Activated T-cell treated with anti-CD3 and anti-CD28 coated beads, Interleukin-2, amount 50 U/mL, for 24 hours (primary cell): ENCODE data around the gene NAP1L5.

Experiments used
- DNase-seq: peaks from one replicate; pipeline ENCODE4 v3.0.0-alpha.2; 2020
- H3K27ac Mint-ChIP-seq: 2 replicates; pipeline ENCODE4 v1.8.0; 2020; ENCODE audit warnings: mild to moderate bottlenecking, mixed read lengths
- H3K27me3 Mint-ChIP-seq: 2 replicates; pipeline ENCODE4 v1.8.0; 2020; ENCODE audit warnings: mixed read lengths
- H3K36me3 Mint-ChIP-seq: 2 replicates; pipeline ENCODE4 v1.8.0; 2020; ENCODE audit warnings: low read depth, mixed read lengths
- H3K4me1 Mint-ChIP-seq: 2 replicates; pipeline ENCODE4 v1.8.0; 2020; ENCODE audit warnings: low read depth, mixed read lengths
- H3K4me3 Mint-ChIP-seq: 2 replicates; pipeline ENCODE4 v1.8.0; 2020; ENCODE audit warnings: mild to moderate bottlenecking, moderate library complexity, mixed read lengths
- H3K9me3 Mint-ChIP-seq: 2 replicates; pipeline ENCODE4 v1.8.0; 2020; ENCODE audit warnings: mixed read lengths

NAP1L5 gene

GRCh38 chr4:88697588-88698329 lies at the start of gene NAP1L5:
TSS of gene NAP1L5 (minus strand) at chr4:88697829. CDS start at chr4:88697754, 75 bp downstream.
- Mint-ChIP-seq H3K36me3 (peaks cover 34% of the 10 kb centered on the region), H3K4me1 (peaks cover 15% of the 10 kb centered on the region), H3K27me3 (no peaks in the 10 kb centered on the region), H3K9me3 (no peaks in the 10 kb centered on the region), H3K27ac (peak within 1 kb of the TSS; percentile 85), H3K4me3 (peak within 1 kb of the TSS; percentile 83)
- DNase-seq: peak; percentile 78

GRCh38 chr4:88747351-88747750 lies 49.7 kb upstream of the NAP1L5 start:
- Mint-ChIP-seq H3K27me3 (no peaks in the 10 kb centered on the region), H3K9me3 (no peaks in the 10 kb centered on the region), H3K36me3 (peaks cover 10% of the 10 kb centered on the region), H3K27ac (no peak overlapping the region), H3K4me3 (no peak overlapping the region), H3K4me1 (no peaks in the 10 kb centered on the region)
- DNase-seq: no peak

- no peaks in the 10 kb centered on the region for H3K9me3 Mint-ChIP-seq
- peaks cover 10% of the 10 kb centered on the region for H3K36me3 Mint-ChIP-seq
- no peak overlapping the region for H3K4me3 Mint-ChIP-seq
- no peaks in the 10 kb centered on the region for H3K4me1 Mint-ChIP-seq
- H3K27me3 Mint-ChIP-seq: no peaks in the 10 kb centered on the region
- DNase-seq: no peak
- no peak overlapping the region for H3K27ac Mint-ChIP-seq
These were observed 48.6 kb upstream of the NAP1L5 start for GRCh38 chr4:88746206-88746605.

- Mint-ChIP-seq H3K4me3 (no peak overlapping the region), H3K27ac (no peak overlapping the region), H3K36me3 (peaks cover 10% of the 10 kb centered on the region), H3K4me1 (no peaks in the 10 kb centered on the region), H3K9me3 (no peaks in the 10 kb centered on the region), H3K27me3 (no peaks in the 10 kb centered on the region)
- no peak for DNase-seq
These were observed 48.0 kb upstream of the NAP1L5 start for GRCh38 chr4:88745581-88746163.

- H3K27ac Mint-ChIP-seq: no peak overlapping the region
- no peaks in the 10 kb centered on the region for H3K9me3 Mint-ChIP-seq
These were observed 47.5 kb upstream of the NAP1L5 start for GRCh38 chr4:88745175-88745574.

GRCh38 chr4:88744609-88745008 lies 47.0 kb upstream of the NAP1L5 start:
- Mint-ChIP-seq H3K27ac (no peak overlapping the region), H3K36me3 (peaks cover 7% of the 10 kb centered on the region), H3K9me3 (no peaks in the 10 kb centered on the region), H3K4me1 (no peaks in the 10 kb centered on the region), H3K27me3 (no peaks in the 10 kb centered on the region), H3K4me3 (no peak overlapping the region)
- DNase-seq: no peak

More at GRCh38 chr4:88745175-88745574, 47.5 kb upstream of the NAP1L5 start:
- Mint-ChIP-seq H3K36me3 (peaks cover 10% of the 10 kb centered on the region), H3K4me3 (no peak overlapping the region), H3K4me1 (no peaks in the 10 kb centered on the region), H3K27me3 (no peaks in the 10 kb centered on the region)
- DNase-seq: no peak

- Mint-ChIP-seq H3K36me3 (peaks cover 3% of the 10 kb centered on the region), H3K4me3 (no peak overlapping the region), H3K4me1 (peaks cover 3% of the 10 kb centered on the region), H3K27ac (no peak overlapping the region), H3K27me3 (no peaks in the 10 kb centered on the region), H3K9me3 (no peaks in the 10 kb centered on the region)
- DNase-seq: no peak
These were observed 46.1 kb upstream of the NAP1L5 start for GRCh38 chr4:88743696-88744095.

GRCh38 chr4:88742561-88742960 lies 44.9 kb upstream of the NAP1L5 start:
- DNase-seq: no peak
- Mint-ChIP-seq H3K4me3 (no peak overlapping the region), H3K27me3 (no peaks in the 10 kb centered on the region), H3K36me3 (no peaks in the 10 kb centered on the region), H3K9me3 (no peaks in the 10 kb centered on the region), H3K4me1 (peaks cover 13% of the 10 kb centered on the region), H3K27ac (no peak overlapping the region)

- Mint-ChIP-seq H3K9me3 (no peaks in the 10 kb centered on the region), H3K27ac (no peak overlapping the region), H3K4me1 (peaks cover 23% of the 10 kb centered on the region), H3K27me3 (no peaks in the 10 kb centered on the region), H3K36me3 (no peaks in the 10 kb centered on the region), H3K4me3 (no peak overlapping the region)
- DNase-seq: no peak
These were observed 40.6 kb upstream of the NAP1L5 start for GRCh38 chr4:88738180-88738579.

- H3K36me3 Mint-ChIP-seq: no peaks in the 10 kb centered on the region
- no peaks in the 10 kb centered on the region for H3K9me3 Mint-ChIP-seq
- no peaks in the 10 kb centered on the region for H3K27me3 Mint-ChIP-seq
- H3K4me1 Mint-ChIP-seq: peaks cover 23% of the 10 kb centered on the region
- peak; percentile 36 for DNase-seq
- H3K4me3 Mint-ChIP-seq: peak overlapping the region; percentile 32
- no peak overlapping the region for H3K27ac Mint-ChIP-seq
These were observed 39.8 kb upstream of the NAP1L5 start for GRCh38 chr4:88737307-88737941.

- Mint-ChIP-seq H3K9me3 (no peaks in the 10 kb centered on the region), H3K27me3 (no peaks in the 10 kb centered on the region), H3K4me3 (no peak overlapping the region)
These were observed 38.6 kb upstream of the NAP1L5 start for GRCh38 chr4:88736264-88736663.

GRCh38 chr4:88735564-88735963 lies 37.9 kb upstream of the NAP1L5 start:
- peaks cover 23% of the 10 kb centered on the region for H3K4me1 Mint-ChIP-seq
- peaks cover 3% of the 10 kb centered on the region for H3K36me3 Mint-ChIP-seq
- H3K27ac Mint-ChIP-seq: no peak overlapping the region
- no peak for DNase-seq
- H3K9me3 Mint-ChIP-seq: no peaks in the 10 kb centered on the region
- no peak overlapping the region for H3K4me3 Mint-ChIP-seq
- H3K27me3 Mint-ChIP-seq: no peaks in the 10 kb centered on the region

More at GRCh38 chr4:88736264-88736663, 38.6 kb upstream of the NAP1L5 start:
- peaks cover 23% of the 10 kb centered on the region for H3K4me1 Mint-ChIP-seq
- no peaks in the 10 kb centered on the region for H3K36me3 Mint-ChIP-seq
- H3K27ac Mint-ChIP-seq: no peak overlapping the region
- no peak for DNase-seq

GRCh38 chr4:88734403-88734949 lies 36.8 kb upstream of the NAP1L5 start:
- Mint-ChIP-seq H3K36me3 (peaks cover 10% of the 10 kb centered on the region), H3K27me3 (no peaks in the 10 kb centered on the region), H3K9me3 (no peaks in the 10 kb centered on the region), H3K27ac (peak overlapping the region; percentile 4), H3K4me1 (peaks cover 23% of the 10 kb centered on the region), H3K4me3 (no peak overlapping the region)
- no peak for DNase-seq

- no peak overlapping the region for H3K4me3 Mint-ChIP-seq
- H3K27me3 Mint-ChIP-seq: no peaks in the 10 kb centered on the region
- no peaks in the 10 kb centered on the region for H3K9me3 Mint-ChIP-seq
- H3K4me1 Mint-ChIP-seq: peaks cover 13% of the 10 kb centered on the region
- no peak overlapping the region for H3K27ac Mint-ChIP-seq
- DNase-seq: no peak
- peaks cover 20% of the 10 kb centered on the region for H3K36me3 Mint-ChIP-seq
These were observed 35.2 kb upstream of the NAP1L5 start for GRCh38 chr4:88732714-88733368.
